Measurements from ENCODE around the gene ACOT13. TPM values are rescaled to one million over a fixed set of nuclear protein-coding genes. Genes with fewer than 3 reads are reported as not detected.

The ACOT13 gene
- total and polyA plus RNA-seq, 2 of the 8 experiments (the other 6 are each of a cell fraction or from before 2014, with no cell fraction given), result 27.6 to 40.6 TPM

- Histone ChIP-seq H3K9ac (replicated peaks in 1 of 4; ENCODE audit: extremely low read depth in 1 of 4, low read depth in 3 of 4, low read length in 3 of 4) (no peak overlapping the region), H3K36me3 (ENCODE audit: control insufficient read depth in 2 of 4, insufficient read depth in 4 of 4, low read length in 3 of 4) (no peaks in the 10 kb centered on the region), H3K9me3 (ENCODE audit: insufficient read depth in 2 of 2, low read depth in 1 of 2, low read length in 1 of 2) (no peaks in the 10 kb centered on the region), H3K4me1 (replicated peaks in 1 of 4; ENCODE audit: control insufficient read depth in 3 of 4, insufficient read depth in 4 of 4, low read length in 3 of 4) (no peaks in the 10 kb centered on the region), H4K91ac (replicated peaks; ENCODE audit: insufficient read length, low read length) (no peak overlapping the region), H3K27ac (ENCODE audit: low read depth, low read length) (no peak overlapping the region), H4K20me1 (replicated peaks in 1 of 2; ENCODE audit: control insufficient read depth in 1 of 2, insufficient read depth in 2 of 2, low read length in 2 of 2) (no peaks in the 10 kb centered on the region), H2AK5ac (ENCODE audit: low read depth, low read length) (no peak overlapping the region), H4K8ac (ENCODE audit: extremely low read depth, insufficient read depth, low read length) (no peak overlapping the region), H3K23me2 (ENCODE audit: low read depth, low read length) (no peaks in the 10 kb centered on the region), H2BK5ac (ENCODE audit: low read depth, low read length) (no peak overlapping the region), H2BK12ac (ENCODE audit: low read depth, low read length) (no peak overlapping the region), H2AFZ (ENCODE audit: low read length) (no peak overlapping the region), H3K4ac (replicated peaks; ENCODE audit: insufficient read length, low read depth, low read length) (no peak overlapping the region), H3K4me3 (ENCODE audit: extremely low read depth in 1 of 4, insufficient read depth in 2 of 4, low read depth in 3 of 4, low read length in 4 of 4) (no peak overlapping the region), H3K4me2 (ENCODE audit: insufficient read depth in 1 of 2, low read depth in 2 of 2, low read length in 2 of 2) (no peak overlapping the region), H3K27me3 (replicated peaks in 1 of 4; ENCODE audit: control insufficient read depth in 3 of 4, extremely low read depth in 1 of 4, insufficient read depth in 3 of 4, low read length in 3 of 4) (no peaks in the 10 kb centered on the region), H2BK120ac (replicated peaks; ENCODE audit: low read depth, low read length) (no peak overlapping the region), H3K56ac (replicated peaks; ENCODE audit: insufficient read length, low read depth, low read length) (no peak overlapping the region), H3K18ac (ENCODE audit: extremely low read depth, low read length) (no peak overlapping the region), H2BK20ac (ENCODE audit: low read length) (no peak overlapping the region), H3K79me2 (ENCODE audit: control insufficient read depth in 1 of 2, insufficient read depth in 2 of 2, low read length in 2 of 2) (no peaks in the 10 kb centered on the region), H3K79me1 (ENCODE audit: low read depth, low read length) (no peaks in the 10 kb centered on the region), H3K23ac (ENCODE audit: insufficient read length) (no peak overlapping the region), H3K14ac (ENCODE audit: insufficient read length) (no peak overlapping the region), H4K5ac (ENCODE audit: insufficient read length, low read depth, low read length) (no peak overlapping the region), H2BK15ac (ENCODE audit: low read length) (no peak overlapping the region)
- FAIRE-seq (no peak), DNase-seq (ENCODE audit: low read depth in 1 of 2, low spot score in 2 of 2) (no peak)
- ChIA-PET POLR2A (ENCODE audit: partially characterized antibody) (no interaction called here), CTCF (ENCODE audit: partially characterized antibody) (interaction anchor here (1.0 to 2.8 kb wide), 4 partner anchors 18 to 39 kb away, joined by 3 to 12 read pairs (median 4); no protein-coding TSS in a partner anchor)
- 92% methylated on average over 5 of the region's 5 CpGs; no CpG with 5 or more reads in 1 of the 2 experiments for WGBS, 2 experiments (ENCODE audit: extremely low coverage in 1 of 2, insufficient coverage in 1 of 2, insufficient read length in 1 of 2, insufficient replicate concordance in 2 of 2, low coverage in 1 of 2, low lambda C conversion rate in 2 of 2, missing lambda C conversion rate in 1 of 2)
- TF ChIP-seq RAD21 (IDR thresholded peaks at IDR 0.05 in 1 of 2, conservative IDR thresholded peaks at IDR 0.05 in 1 of 2; ENCODE audit: low read depth in 2 of 2, low read length in 2 of 2) (no peak), TEAD4 (IDR thresholded peaks at IDR 0.05; ENCODE audit: low read depth, low read length) (no peak), HDAC6 (IDR thresholded peaks at IDR 0.05; ENCODE audit: low read depth, low read length) (no peak), RXRA (IDR thresholded peaks at IDR 0.05; ENCODE audit: insufficient read depth, low read depth, low read length) (no peak), TAF1 (IDR thresholded peaks at IDR 0.05; ENCODE audit: low read depth, low read length) (no peak), ATF3 (IDR thresholded peaks at IDR 0.05; ENCODE audit: insufficient read depth, low read depth, low read length) (no peak), CREB1 (IDR thresholded peaks at IDR 0.05) (no peak), CHD1 (IDR thresholded peaks at IDR 0.05; ENCODE audit: low read depth, low read length) (no peak), SIX5 (IDR thresholded peaks at IDR 0.05; ENCODE audit: low read depth, low read length) (no peak), SP1 (IDR thresholded peaks at IDR 0.05; ENCODE audit: low read depth, low read length) (no peak), YY1 (IDR thresholded peaks at IDR 0.05; ENCODE audit: low read depth, low read length) (no peak), KDM5A (IDR thresholded peaks at IDR 0.05; ENCODE audit: low read length) (no peak)
- TF ChIP-seq, protein P1, sequence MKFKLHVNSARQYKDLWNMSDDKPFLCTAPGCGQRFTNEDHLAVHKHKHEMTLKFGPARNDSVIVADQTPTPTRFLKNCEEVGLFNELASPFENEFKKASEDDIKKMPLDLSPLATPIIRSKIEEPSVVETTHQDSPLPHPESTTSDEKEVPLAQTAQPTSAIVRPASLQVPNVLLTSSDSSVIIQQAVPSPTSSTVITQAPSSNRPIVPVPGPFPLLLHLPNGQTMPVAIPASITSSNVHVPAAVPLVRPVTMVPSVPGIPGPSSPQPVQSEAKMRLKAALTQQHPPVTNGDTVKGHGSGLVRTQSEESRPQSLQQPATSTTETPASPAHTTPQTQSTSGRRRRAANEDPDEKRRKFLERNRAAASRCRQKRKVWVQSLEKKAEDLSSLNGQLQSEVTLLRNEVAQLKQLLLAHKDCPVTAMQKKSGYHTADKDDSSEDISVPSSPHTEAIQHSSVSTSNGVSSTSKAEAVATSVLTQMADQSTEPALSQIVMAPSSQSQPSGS (IDR thresholded peaks at IDR 0.05; ENCODE audit: low read length), result no peak
Measured at GRCh38 chr6:24619661-24620060, 47.2 kb upstream of the ACOT13 start.
